Left ventricle myocardium inferior (tissue), 1 donor: Measurements from ENCODE around the gene RGS16. TPM values are rescaled to one million over a fixed set of nuclear protein-coding genes. Genes with fewer than 3 reads are reported as not detected.

Source experiments
- DNase-seq: peaks from one replicate; pipeline ENCODE4 v3.0.0-alpha.2; 2020
- H3K27ac ChIP-seq: fragments of 200-600 bp; replicated peaks from 2 replicates; pipeline ENCODE4 v1.8.0; 2021
- H3K27me3 ChIP-seq: fragments of 200-600 bp; 2 replicates; pipeline ENCODE4 v1.8.0; 2021; ENCODE audit warnings: low read depth
- H3K36me3 ChIP-seq: fragments of 200-600 bp; 2 replicates; pipeline ENCODE4 v1.8.0; 2021
- H3K4me1 ChIP-seq: fragments of 200-600 bp; 2 replicates; pipeline ENCODE4 v1.8.0; 2021
- H3K4me3 ChIP-seq: fragments of 200-600 bp; 2 replicates; pipeline ENCODE4 v1.8.0; 2021; ENCODE audit warnings: mild to moderate bottlenecking, moderate library complexity
- H3K9me3 ChIP-seq: fragments of 200-600 bp; replicated peaks from 2 replicates; pipeline ENCODE4 v1.8.0; 2021
- CTCF ChIP-seq: fragments of 200-600 bp; IDR thresholded peaks from 2 replicates; pipeline ENCODE4 v1.8.0; 2021; ENCODE audit warnings: antibody characterized with exemption, mild to moderate bottlenecking, borderline replicate concordance
- intact Hi-C: fragments of 100-400 bp; cut with micrococcal nuclease; formaldehyde crosslinking; loops from one replicate; pipeline ENCODE4 v1.11.0; 2022
- total RNA-seq: library from RNA; stranded (reverse); fragmentation: NEBNext Ultra II Directional; extraction: Animal tissue kit (Norgen Biotek cat#: 25700); gene quantifications from one replicate; pipeline ENCODE4 v1.2.1, GENCODE V29; 2021
- donor health status: DM: no; HTN: yes; CAD: no; lungs with severe emphysema.

Gene RGS16
- total RNA-seq, 1 donor from 2014 or later = 0.88 TPM

GRCh38 chr1:182649041-182649440 is 44.9 kb upstream of the RGS16 start:
- intact Hi-C loops = no loop called here
- no peaks in the 10 kb centered on the region for H3K27me3 ChIP-seq
- H3K4me3 ChIP-seq = no peak overlapping the region
- no peaks in the 10 kb centered on the region for H3K36me3 ChIP-seq
- no peak for TF ChIP-seq CTCF
- H3K9me3 ChIP-seq = no peaks in the 10 kb centered on the region
- no peak overlapping the region for H3K27ac ChIP-seq
- DNase-seq = no peak
- H3K4me1 ChIP-seq = no peaks in the 10 kb centered on the region

- intact Hi-C loops = no loop called here
- no peak for DNase-seq
- Histone ChIP-seq H3K4me1 (no peaks in the 10 kb centered on the region), H3K27ac (no peak overlapping the region), H3K36me3 (no peaks in the 10 kb centered on the region), H3K27me3 (no peaks in the 10 kb centered on the region), H3K9me3 (no peaks in the 10 kb centered on the region), H3K4me3 (no peak overlapping the region)
- no peak for TF ChIP-seq CTCF
These were observed 42.5 kb upstream of the RGS16 start for GRCh38 chr1:182646739-182647138.

- Histone ChIP-seq H3K9me3 (no peaks in the 10 kb centered on the region), H3K4me3 (no peak overlapping the region), H3K36me3 (no peaks in the 10 kb centered on the region), H3K27ac (no peak overlapping the region), H3K27me3 (no peaks in the 10 kb centered on the region), H3K4me1 (no peaks in the 10 kb centered on the region)
- intact Hi-C loops = no loop called here
- TF ChIP-seq CTCF = no peak
- DNase-seq = no peak
These were observed 40.7 kb upstream of the RGS16 start for GRCh38 chr1:182644886-182645285.

- H3K4me1 ChIP-seq = no peaks in the 10 kb centered on the region
- intact Hi-C loops = no loop called here
- H3K9me3 ChIP-seq = no peaks in the 10 kb centered on the region
- no peak overlapping the region for H3K27ac ChIP-seq
- TF ChIP-seq CTCF = no peak
- H3K27me3 ChIP-seq = no peaks in the 10 kb centered on the region
- H3K4me3 ChIP-seq = no peak overlapping the region
- no peak for DNase-seq
- H3K36me3 ChIP-seq = no peaks in the 10 kb centered on the region
These were observed 39.5 kb upstream of the RGS16 start for GRCh38 chr1:182643699-182644098.

- Histone ChIP-seq H3K27ac (no peak overlapping the region), H3K36me3 (no peaks in the 10 kb centered on the region), H3K4me1 (no peaks in the 10 kb centered on the region), H3K4me3 (no peak overlapping the region), H3K27me3 (no peaks in the 10 kb centered on the region), H3K9me3 (no peaks in the 10 kb centered on the region)
- intact Hi-C loops = no loop called here
- DNase-seq = no peak
- TF ChIP-seq CTCF = no peak
These were observed 38.3 kb upstream of the RGS16 start for GRCh38 chr1:182642461-182642860.

- H3K9me3 ChIP-seq = no peaks in the 10 kb centered on the region
These were observed 37.4 kb upstream of the RGS16 start for GRCh38 chr1:182641561-182641960.

More at GRCh38 chr1:182641561-182641960, 37.4 kb upstream of the RGS16 start:
- no peaks in the 10 kb centered on the region for H3K27me3 ChIP-seq
- no peak for DNase-seq
- no peaks in the 10 kb centered on the region for H3K4me1 ChIP-seq
- TF ChIP-seq CTCF = no peak
- no peak overlapping the region for H3K27ac ChIP-seq
- intact Hi-C loops = no loop called here
- no peak overlapping the region for H3K4me3 ChIP-seq
- no peaks in the 10 kb centered on the region for H3K36me3 ChIP-seq
